ENCODE measurements around the gene EMC9.

DNA sequence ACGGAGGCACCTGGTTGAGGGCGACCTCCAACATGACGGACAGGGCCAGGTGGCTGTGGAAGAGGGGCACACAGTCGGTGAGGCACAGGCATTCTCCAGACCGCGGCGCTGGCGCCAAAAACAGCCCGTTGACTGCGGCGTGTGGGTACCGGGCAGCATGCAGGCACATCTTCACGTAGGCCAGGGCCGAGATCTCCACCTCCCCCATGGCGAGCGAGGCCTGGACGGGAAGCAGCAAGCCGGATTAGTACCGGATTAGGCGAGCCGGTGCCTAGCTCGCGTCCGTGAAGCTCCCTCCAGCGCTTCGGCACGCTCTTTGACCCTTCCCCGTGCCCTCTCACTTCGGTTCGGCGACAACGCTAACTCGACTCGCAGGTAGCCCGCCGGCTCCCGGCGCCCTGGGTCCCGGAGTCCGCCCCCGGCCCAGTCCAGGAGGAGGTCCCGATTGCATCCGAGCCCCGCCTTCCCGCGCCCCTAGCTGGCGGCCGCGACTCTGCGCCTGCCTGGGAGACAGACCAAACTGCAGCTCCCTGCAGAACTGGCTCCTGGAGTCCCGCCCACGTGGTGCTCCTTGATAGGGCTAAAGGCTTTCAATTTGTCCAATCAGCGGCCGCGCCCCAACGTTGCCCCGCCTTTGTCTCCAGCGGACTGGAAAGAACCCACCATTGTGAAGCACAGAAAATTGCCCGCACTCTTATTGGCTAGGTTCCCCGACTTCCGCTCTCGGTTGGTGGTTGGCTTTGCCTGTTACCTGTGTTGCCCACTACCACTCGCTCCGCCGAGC lies at the start of gene EMC9:
- TF ChIP-seq, protein P1, sequence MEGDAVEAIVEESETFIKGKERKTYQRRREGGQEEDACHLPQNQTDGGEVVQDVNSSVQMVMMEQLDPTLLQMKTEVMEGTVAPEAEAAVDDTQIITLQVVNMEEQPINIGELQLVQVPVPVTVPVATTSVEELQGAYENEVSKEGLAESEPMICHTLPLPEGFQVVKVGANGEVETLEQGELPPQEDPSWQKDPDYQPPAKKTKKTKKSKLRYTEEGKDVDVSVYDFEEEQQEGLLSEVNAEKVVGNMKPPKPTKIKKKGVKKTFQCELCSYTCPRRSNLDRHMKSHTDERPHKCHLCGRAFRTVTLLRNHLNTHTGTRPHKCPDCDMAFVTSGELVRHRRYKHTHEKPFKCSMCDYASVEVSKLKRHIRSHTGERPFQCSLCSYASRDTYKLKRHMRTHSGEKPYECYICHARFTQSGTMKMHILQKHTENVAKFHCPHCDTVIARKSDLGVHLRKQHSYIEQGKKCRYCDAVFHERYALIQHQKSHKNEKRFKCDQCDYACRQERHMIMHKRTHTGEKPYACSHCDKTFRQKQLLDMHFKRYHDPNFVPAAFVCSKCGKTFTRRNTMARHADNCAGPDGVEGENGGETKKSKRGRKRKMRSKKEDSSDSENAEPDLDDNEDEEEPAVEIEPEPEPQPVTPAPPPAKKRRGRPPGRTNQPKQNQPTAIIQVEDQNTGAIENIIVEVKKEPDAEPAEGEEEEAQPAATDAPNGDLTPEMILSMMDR (IDR thresholded peaks at IDR 0.05; ENCODE audit: insufficient read depth, low read depth, low read length): peak; percentile 3
- TF ChIP-seq EZH2 (IDR thresholded peaks at IDR 0.05; ENCODE audit: insufficient read depth, low read length): no peak
